GM19193 (cell line): Measurements from ENCODE around the gene CEP85L.

Source experiments
- POLR2A ChIP-seq: IDR thresholded peaks from 4 replicates; pipeline ENCODE4 v1.6.1; 2011; ENCODE audit not compliant: insufficient read depth, insufficient read length; ENCODE audit errors: extremely low read depth

Gene CEP85L

GRCh38 chr6:118558464-118559217 lies 92.8 kb downstream of the CEP85L start:
- no peak for TF ChIP-seq POLR2A

- TF ChIP-seq POLR2A = no peak
These were observed 96.7 kb downstream of the CEP85L start for GRCh38 chr6:118554698-118555097.

- TF ChIP-seq POLR2A = no peak
These were observed 98.3 kb downstream of the CEP85L start for GRCh38 chr6:118553132-118553531.

GRCh38 chr6:118551063-118552053 lies 100.0 kb downstream of the CEP85L start:
- no peak for TF ChIP-seq POLR2A

- no peak for TF ChIP-seq POLR2A
These were observed 102.8 kb downstream of the CEP85L start for GRCh38 chr6:118548613-118549012.

- no peak for TF ChIP-seq POLR2A
These were observed 103.3 kb downstream of the CEP85L start, which contains the start of gene PLN for GRCh38 chr6:118548136-118548535. Gene PLN (plus strand): TSS chr6:118548296. CDS start chr6:118558922, 10,626 bp downstream.

- no peak for TF ChIP-seq POLR2A
These were observed 104.5 kb downstream of the CEP85L start for GRCh38 chr6:118546880-118547218.

GRCh38 chr6:118546164-118546879 lies 105.1 kb downstream of the CEP85L start:
- TF ChIP-seq POLR2A = no peak

- no peak for TF ChIP-seq POLR2A
These were observed 107.3 kb downstream of the CEP85L start for GRCh38 chr6:118544105-118544504.

GRCh38 chr6:118542184-118542952 lies 109.0 kb downstream of the CEP85L start:
- no peak for TF ChIP-seq POLR2A

- no peak for TF ChIP-seq POLR2A
These were observed 113.8 kb downstream of the CEP85L start for GRCh38 chr6:118537574-118537973.

- no peak for TF ChIP-seq POLR2A
These were observed 114.9 kb downstream of the CEP85L start for GRCh38 chr6:118536478-118536877.

- no peak for TF ChIP-seq POLR2A
These were observed 116.1 kb downstream of the CEP85L start for GRCh38 chr6:118535176-118535844.

- TF ChIP-seq POLR2A = no peak
These were observed 120.4 kb downstream of the CEP85L start for GRCh38 chr6:118530942-118531341.
